Umbilical cord (tissue), 1 donor: Measurements from ENCODE around the gene ATG5. TPM values are rescaled to one million over a fixed set of nuclear protein-coding genes. Genes with fewer than 3 reads are reported as not detected.

ENCODE experiments used
- total RNA-seq: library from RNA; depleted of rRNA; stranded (reverse); fragments of >200 nt; gene quantifications from one replicate; pipeline ENCODE4 v1.2.3, GENCODE V29; 2014; ENCODE audit warnings: low replicate concordance; ENCODE audit not compliant: insufficient read depth

The ATG5 gene
- total RNA-seq, 1 donor from 2014 or later = 65.0 TPM

Other genes starting within 250 kb of the ATG5 start
- gene PRDM1, start 239.4 kb downstream of the ATG5 start, total RNA-seq = 7.9 TPM
- gene CRYBG1, start 35.0 kb upstream of the ATG5 start, total RNA-seq = 16.9 TPM